Glutamatergic neuron (in vitro differentiated cells): ENCODE measurements around the gene CTBP2. TPM values are rescaled to one million over a fixed set of nuclear protein-coding genes. Genes with fewer than 3 reads are reported as not detected.
"Not testable (repeated sequence)": the region's sequence is repeated elsewhere in the genome, so short reads cannot be mapped to it uniquely, and the experiment has no call there.

Experiments
- DNase-seq: peaks from one replicate; pipeline ENCODE4 v3.0.0; 2022
- H3K27ac Mint-ChIP-seq: one replicate; pipeline ENCODE4 v1.8.0; 2020; ENCODE audit warnings: mild to moderate bottlenecking, mixed read lengths, inconsistent platforms; ENCODE audit not compliant: unreplicated experiment
- H3K27me3 Mint-ChIP-seq: one replicate; pipeline ENCODE4 v1.8.0; 2020; ENCODE audit warnings: mild to moderate bottlenecking, moderate library complexity, mixed read lengths, inconsistent platforms; ENCODE audit not compliant: unreplicated experiment
- H3K36me3 Mint-ChIP-seq: one replicate; pipeline ENCODE4 v1.8.0; 2020; ENCODE audit warnings: mild to moderate bottlenecking, mixed read lengths, inconsistent platforms; ENCODE audit not compliant: unreplicated experiment
- H3K4me1 Mint-ChIP-seq: one replicate; pipeline ENCODE4 v1.8.0; 2020; ENCODE audit warnings: mild to moderate bottlenecking, low read depth, mixed read lengths, inconsistent platforms; ENCODE audit not compliant: unreplicated experiment
- H3K4me3 Mint-ChIP-seq: one replicate; pipeline ENCODE4 v1.8.0; 2020; ENCODE audit warnings: mild to moderate bottlenecking, mixed read lengths, inconsistent platforms; ENCODE audit not compliant: unreplicated experiment
- H3K9me3 Mint-ChIP-seq: one replicate; pipeline ENCODE4 v1.8.0; 2020; ENCODE audit warnings: mild to moderate bottlenecking, moderate library complexity, mixed read lengths, inconsistent platforms; ENCODE audit not compliant: unreplicated experiment
- CTCF ChIP-seq: fragments of 200-600 bp; sonication (generic); IDR thresholded peaks from one replicate; pipeline ENCODE4 v1.5.0; 2021; ENCODE audit not compliant: partially characterized antibody, unreplicated experiment
- total RNA-seq: library from RNA; stranded (reverse); fragmentation: NEBNext Ultra II Directional; extraction: Animal tissue kit (Norgen Biotek cat#: 25700); gene quantifications from one replicate; pipeline ENCODE4 v1.2.1, GENCODE V29; 2021; ENCODE audit not compliant: unreplicated experiment

The CTBP2 gene
- total RNA-seq, 1 donor from 2014 or later, result 174 TPM

- H3K4me1 Mint-ChIP-seq, result peaks cover 81% of the 10 kb centered on the region
- peak overlapping the region; percentile 76 for H3K4me3 Mint-ChIP-seq
- DNase-seq, result no peak
- peaks cover 26% of the 10 kb centered on the region for H3K27me3 Mint-ChIP-seq
- H3K36me3 Mint-ChIP-seq, result no peaks in the 10 kb centered on the region
- no peak for TF ChIP-seq CTCF
- peak overlapping the region; percentile 97 for H3K27ac Mint-ChIP-seq
- H3K9me3 Mint-ChIP-seq, result peaks cover 30% of the 10 kb centered on the region
Observed at GRCh38 chr10:125060026-125060425, 100.3 kb downstream of the CTBP2 start.

GRCh38 chr10:125059348-125059747 is 101.0 kb downstream of the CTBP2 start:
- H3K4me3 Mint-ChIP-seq, result peak overlapping the region; percentile 76
- not testable (repeated sequence) for H3K36me3 Mint-ChIP-seq, DNase-seq
- peaks cover 33% of the 10 kb centered on the region for H3K9me3 Mint-ChIP-seq
- peak overlapping the region; percentile 97 for H3K27ac Mint-ChIP-seq
- peaks cover 81% of the 10 kb centered on the region for H3K4me1 Mint-ChIP-seq
- peaks cover 26% of the 10 kb centered on the region for H3K27me3 Mint-ChIP-seq

- peak overlapping the region; percentile 99 for H3K27ac Mint-ChIP-seq
- peak overlapping the region; percentile 71 for H3K4me3 Mint-ChIP-seq
- peaks cover 29% of the 10 kb centered on the region for H3K9me3 Mint-ChIP-seq
- TF ChIP-seq CTCF, result no peak
- peaks cover 73% of the 10 kb centered on the region for H3K4me1 Mint-ChIP-seq
- peak; percentile 46 for DNase-seq
- peaks cover 5% of the 10 kb centered on the region for H3K36me3 Mint-ChIP-seq
- peaks cover 28% of the 10 kb centered on the region for H3K27me3 Mint-ChIP-seq
Observed at GRCh38 chr10:125057158-125058001, 103.0 kb downstream of the CTBP2 start.

GRCh38 chr10:125056161-125057132 is 103.9 kb downstream of the CTBP2 start:
- no peak for TF ChIP-seq CTCF
- H3K4me3 Mint-ChIP-seq, result peak overlapping the region; percentile 71
- peak overlapping the region; percentile 99 for H3K27ac Mint-ChIP-seq
- H3K9me3 Mint-ChIP-seq, result peaks cover 26% of the 10 kb centered on the region
- H3K27me3 Mint-ChIP-seq, result peaks cover 28% of the 10 kb centered on the region
- no peak for DNase-seq
- H3K4me1 Mint-ChIP-seq, result peaks cover 70% of the 10 kb centered on the region
- H3K36me3 Mint-ChIP-seq, result peaks cover 5% of the 10 kb centered on the region

GRCh38 chr10:125055446-125055845 is 104.9 kb downstream of the CTBP2 start:
- Mint-ChIP-seq H3K4me1 (peaks cover 66% of the 10 kb centered on the region), H3K27ac (peak overlapping the region; percentile 60), H3K36me3 (peaks cover 5% of the 10 kb centered on the region), H3K27me3 (peaks cover 26% of the 10 kb centered on the region), H3K9me3 (peaks cover 25% of the 10 kb centered on the region), H3K4me3 (no peak overlapping the region)
- TF ChIP-seq CTCF, result no peak
- DNase-seq, result no peak
